Measurements from ENCODE around the gene CASP2. TPM values are rescaled to one million over a fixed set of nuclear protein-coding genes. Genes with fewer than 3 reads are reported as not detected.

CASP2 gene
- total and polyA plus RNA-seq, 2 of the 13 experiments (the other 11 are each of a cell fraction or from before 2014, with no cell fraction given), result 10.2 to 13.7 TPM

- peak; percentile 42; the same call in 1 of the 2 replicates for TF ChIP-seq ZSCAN25 (CRISPR knock-in tag; IDR thresholded peaks at IDR 0.05)
- TF ChIP-seq ZNF609 (CRISPR knock-in tag; IDR thresholded peaks at IDR 0.05; ENCODE audit: borderline replicate concordance), result peak; percentile 56; the same call in 1 of the 2 replicates
- TF ChIP-seq HDAC2 (CRISPR knock-in tag; IDR thresholded peaks at IDR 0.05), result peak; percentile 70
- TF ChIP-seq ZNF616 (CRISPR knock-in tag; IDR thresholded peaks at IDR 0.05; ENCODE audit: low read depth), result no peak
- TF ChIP-seq CEBPZ (IDR thresholded peaks at IDR 0.05; ENCODE audit: low read length), result no peak
- no peak for TF ChIP-seq ZNF775 (CRISPR knock-in tag; IDR thresholded peaks at IDR 0.05; ENCODE audit: borderline replicate concordance)
- TF ChIP-seq SP2 (CRISPR knock-in tag; IDR thresholded peaks at IDR 0.05), result no peak
- TF ChIP-seq ZNF326 (CRISPR knock-in tag; IDR thresholded peaks at IDR 0.05; ENCODE audit: borderline replicate concordance), result no peak
- TF ChIP-seq KAT8 (CRISPR knock-in tag; IDR thresholded peaks at IDR 0.05), result peak; percentile 94
- no peak; the same call in 1 of the 2 replicates for TF ChIP-seq NAIF1 (CRISPR knock-in tag; IDR thresholded peaks at IDR 0.05; ENCODE audit: borderline replicate concordance)
- no peak for TF ChIP-seq ZNF557 (CRISPR knock-in tag; IDR thresholded peaks at IDR 0.05)
- TF ChIP-seq ZFP41 (CRISPR knock-in tag; IDR thresholded peaks at IDR 0.05; ENCODE audit: borderline replicate concordance), result no peak; the same call in 1 of the 2 replicates
- no peak for TF ChIP-seq GTF3A (CRISPR knock-in tag; conservative IDR thresholded peaks at IDR 0.05)
- no peak for TF ChIP-seq RFXANK (CRISPR knock-in tag; IDR thresholded peaks at IDR 0.05)
- TF ChIP-seq ZNF329 (CRISPR knock-in tag; IDR thresholded peaks at IDR 0.05; ENCODE audit: low read depth), result no peak
- no peak for TF ChIP-seq MBNL3 (CRISPR knock-in tag; conservative IDR thresholded peaks at IDR 0.05)
- 0 out of 2 replicates have a peak, but pooled peaks have one; percentile 59 for TF ChIP-seq ZIK1 (CRISPR knock-in tag; IDR thresholded peaks at IDR 0.05; ENCODE audit: borderline replicate concordance, low read depth)
- no peak for TF ChIP-seq DMTF1 (CRISPR knock-in tag; IDR thresholded peaks at IDR 0.05)
- peak; percentile 91 for TF ChIP-seq PHF21A (CRISPR knock-in tag; IDR thresholded peaks at IDR 0.05)
Measured at GRCh38 chr7:143263266-143264195, 24.6 kb upstream of the CASP2 start, which contains the start of gene GSTK1 (continued).
